Motor neuron (in vitro differentiated cells): ENCODE data around the gene SEC24C. TPM values are rescaled to one million over a fixed set of nuclear protein-coding genes. Genes with fewer than 3 reads are reported as not detected.

Experiments used
- ATAC-seq, 8 experiments: fragments of 200-7000 bp; cut with Tn5 transposase; replicated peaks in 6 of 8; 2 replicates each; pipeline ENCODE4 v1.8.0; 2021; ENCODE audit warnings: mild to moderate bottlenecking in 8 of 8, moderate library complexity in 8 of 8
- H3K27ac ChIP-seq, 2 donors: fragments of 250-450 bp; sonication (Bioruptor Pico); 2 replicates each; pipeline ENCODE4 v1.9.0; 2021; ENCODE audit warnings: antibody characterized with exemption in 2 of 2, mild to moderate bottlenecking in 2 of 2, moderate library complexity in 1 of 2
- H3K4me1 ChIP-seq, 2 donors: fragments of 250-450 bp; sonication (Bioruptor Pico); replicated peaks in 1 of 2; 2 replicates each; pipeline ENCODE4 v1.6.1; 2021; ENCODE audit warnings: antibody characterized with exemption in 2 of 2, mild to moderate bottlenecking in 2 of 2, moderate library complexity in 1 of 2
- H3K4me3 ChIP-seq, 5 donors: fragments of 250-450 bp; sonication (Bioruptor Pico); 2 replicates each; pipeline ENCODE4 v1.9.0; 2021; ENCODE audit warnings: antibody characterized with exemption in 5 of 5, mild to moderate bottlenecking in 5 of 5, moderate library complexity in 4 of 5
- WGBS, 10 experiments: fragments of 450-650 bp; shearing (Covaris generic); methylation state at CpG; one replicate each; pipeline ENCODE4 v1.0.0; 2022; 5-methylcytosine and 5-hydroxymethylcytosine counted together
- in situ Hi-C, 9 experiments: fragments of 400-800 bp; cut with MboI; loops; one replicate each; pipeline ENCODE4 v1.15.0; 2021; ENCODE audit warnings: low sequenced_read_pairs in 9 of 9, low pct_unique_long_range_greater_than_20kb in 2 of 9; ENCODE audit not compliant: unreplicated experiment in 9 of 9
- total RNA-seq, 8 experiments: library from RNA; unstranded; fragments of 300-600 nt; gene quantifications; 2 replicates each; pipeline versions ENCODE4 v1.2.3 to v1.2.4, GENCODE V29; 2022

The SEC24C gene
- total RNA-seq, 8 experiments from 2014 or later = 33.6 to 73.4 (median 58.8) TPM

DNA sequence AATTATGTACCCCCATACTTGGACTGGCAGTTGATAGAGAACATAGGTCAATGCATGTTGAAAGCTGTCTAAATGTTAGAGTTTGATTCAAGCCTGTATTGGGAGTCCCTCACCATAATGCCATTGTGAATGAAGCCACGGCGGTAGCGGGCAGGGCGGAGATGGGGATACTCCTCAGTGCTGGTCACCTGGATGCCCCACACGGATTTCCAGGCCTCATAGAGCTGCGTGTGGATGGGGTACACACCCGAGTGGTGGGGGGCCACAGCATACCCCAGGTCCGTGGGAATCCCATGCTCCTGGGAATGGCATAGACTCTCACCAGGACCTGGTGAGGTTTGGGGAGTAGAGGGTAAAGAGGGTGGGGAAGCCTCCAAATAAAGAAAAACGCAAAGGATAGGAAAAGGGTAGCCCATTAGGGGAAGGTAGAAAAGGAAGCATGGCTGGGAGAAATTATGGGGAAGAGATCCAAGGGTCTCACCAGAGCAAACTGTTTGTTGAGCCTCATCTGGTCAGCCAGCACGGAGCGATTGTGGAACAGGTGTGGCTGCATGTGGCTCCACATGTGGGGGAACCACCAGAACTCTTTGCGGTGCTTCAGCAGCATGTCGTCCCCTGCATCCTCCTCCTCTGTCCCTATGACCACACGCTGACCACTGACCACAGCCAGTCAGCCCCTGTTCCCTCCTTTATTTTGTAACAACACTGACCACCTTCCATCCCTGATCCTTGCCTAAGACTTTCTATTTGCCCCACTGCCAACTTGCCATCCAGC is 62.2 kb downstream of the SEC24C start:
- peaks cover 4% of the 10 kb centered on the region in 2 donors for H3K4me1 ChIP-seq
- ATAC-seq = no peak
- H3K27ac ChIP-seq = no peak overlapping the region
- in situ Hi-C loops = no loop called here
- WGBS, 10 experiments = 67 to 100% (median 88%) methylated on average over 1 to 12 of the region's 14 CpGs
- H3K4me3 ChIP-seq = no peak overlapping the region

DNA sequence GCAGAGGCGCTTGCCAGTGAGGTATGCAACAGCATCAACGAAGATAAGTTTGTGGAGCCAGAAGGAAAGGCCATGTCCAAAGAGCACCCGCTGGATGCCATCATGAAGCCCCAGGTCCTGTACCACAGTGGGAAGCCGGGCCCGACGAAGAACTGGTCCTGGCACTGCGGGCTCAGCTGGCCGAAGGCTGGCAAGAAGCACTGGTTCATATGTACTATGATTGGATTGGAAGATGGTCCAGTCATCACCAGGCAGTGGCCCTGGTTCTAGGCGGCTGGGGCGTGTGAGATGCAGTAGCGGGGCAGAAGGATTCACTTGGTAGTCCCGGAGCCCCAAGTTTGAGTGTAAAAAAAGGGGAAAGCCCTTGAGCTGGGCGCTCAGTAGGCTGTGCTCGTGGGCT is 63.3 kb downstream of the SEC24C start:
- Histone ChIP-seq H3K4me1 (peaks cover 4% of the 10 kb centered on the region in 2 donors), H3K27ac (no peak overlapping the region), H3K4me3 (no peak overlapping the region)
- no peak for ATAC-seq
- in situ Hi-C loops = no loop called here
- WGBS, 10 experiments = 71 to 100% (median 96%) methylated on average over 1 to 6 of the region's 14 CpGs; no CpG with 5 or more reads in 4 of the 10 experiments

DNA sequence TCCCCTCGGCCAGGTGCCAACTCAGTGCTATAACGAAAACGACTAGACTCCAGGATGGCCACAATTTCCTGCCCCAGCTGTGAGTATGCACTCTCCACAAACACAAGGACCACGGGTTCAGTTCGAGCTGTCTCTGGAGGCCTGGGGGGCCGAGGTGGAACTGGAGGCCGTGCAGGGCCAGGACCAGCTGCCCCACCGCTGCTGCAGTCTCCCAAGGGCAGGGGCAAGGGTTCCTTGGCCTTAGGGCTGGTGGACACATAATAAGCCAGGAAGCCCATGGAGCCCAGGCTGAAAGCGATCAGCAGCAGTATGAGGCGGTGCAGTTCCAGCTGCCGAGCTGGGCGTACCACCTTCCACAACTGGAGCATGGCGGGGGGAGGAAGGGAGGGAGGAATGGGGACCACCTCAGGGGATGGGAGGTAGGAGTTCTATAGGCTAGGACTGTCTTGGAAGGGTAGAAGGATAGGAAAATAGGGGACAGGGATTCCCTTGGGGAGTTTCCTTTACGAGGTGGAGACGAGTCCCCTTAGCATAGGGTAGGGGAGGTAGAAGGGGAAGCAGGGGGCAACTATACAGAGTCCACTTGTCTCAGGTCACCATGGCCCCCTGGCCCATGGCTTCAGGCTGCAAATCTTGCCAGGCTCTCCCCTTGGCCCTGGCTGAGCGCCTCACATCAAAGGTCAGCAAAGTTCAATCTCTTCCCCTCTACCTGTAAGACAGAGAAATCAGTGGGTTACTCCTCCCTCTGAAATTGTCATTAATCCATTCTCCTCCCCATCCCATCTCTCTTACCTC is 64.0 kb downstream of the SEC24C start:
- Histone ChIP-seq H3K27ac (no peak overlapping the region), H3K4me3 (no peak overlapping the region), H3K4me1 (peaks cover 4% of the 10 kb centered on the region in 2 donors)
- ATAC-seq = no peak
- 87 to 100% (median 95%) methylated on average over 1 to 8 of the region's 16 CpGs; no CpG with 5 or more reads in 6 of the 10 experiments for whole genome bisulfite sequencing, 10 experiments
- in situ Hi-C loops = no loop called here

DNA sequence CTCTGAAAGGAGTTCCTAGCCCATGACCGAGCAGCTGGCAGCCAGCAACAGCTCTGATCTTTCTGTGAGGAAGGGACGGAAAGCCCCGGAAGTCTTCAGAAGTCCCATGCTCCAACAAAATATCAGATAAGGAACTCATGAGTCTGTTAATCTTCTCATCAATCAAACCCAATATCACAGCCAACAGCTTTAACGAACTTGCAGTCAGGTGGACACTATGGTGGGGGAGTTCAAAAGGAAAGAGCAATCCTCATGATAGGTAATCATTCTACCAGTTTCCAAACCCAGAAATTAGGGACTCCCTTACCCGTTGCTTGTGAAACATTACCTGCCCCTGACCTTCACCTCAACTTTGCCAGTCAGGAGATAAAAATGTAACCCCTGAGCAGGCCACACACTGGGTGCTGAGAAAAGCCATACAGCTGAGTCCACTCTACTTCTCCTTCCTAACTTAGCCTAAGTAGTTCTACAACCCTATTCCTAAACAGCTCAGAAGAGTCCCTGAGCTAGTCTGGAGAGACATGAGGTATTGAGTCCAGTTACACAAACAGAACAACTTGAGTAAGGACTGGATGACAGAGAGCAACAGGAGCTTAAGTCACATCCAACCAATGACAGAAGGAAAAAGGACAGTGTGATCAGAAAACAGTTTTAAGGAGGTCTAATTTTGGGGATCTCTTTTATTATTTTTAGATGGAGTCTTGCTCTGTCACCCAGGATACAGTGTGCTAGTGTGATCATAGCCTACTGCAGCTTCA is 65.1 kb downstream of the SEC24C start:
- in situ Hi-C loops = no loop called here
- no peak for ATAC-seq
- no peak overlapping the region for H3K4me3 ChIP-seq
- peaks cover 4% of the 10 kb centered on the region in 2 donors for H3K4me1 ChIP-seq
- H3K27ac ChIP-seq = no peak overlapping the region
- WGBS, 10 experiments = 49 to 100% (median 69%) methylated on average over 1 to 5 of the region's 5 CpGs; no CpG with 5 or more reads in 3 of the 10 experiments

DNA sequence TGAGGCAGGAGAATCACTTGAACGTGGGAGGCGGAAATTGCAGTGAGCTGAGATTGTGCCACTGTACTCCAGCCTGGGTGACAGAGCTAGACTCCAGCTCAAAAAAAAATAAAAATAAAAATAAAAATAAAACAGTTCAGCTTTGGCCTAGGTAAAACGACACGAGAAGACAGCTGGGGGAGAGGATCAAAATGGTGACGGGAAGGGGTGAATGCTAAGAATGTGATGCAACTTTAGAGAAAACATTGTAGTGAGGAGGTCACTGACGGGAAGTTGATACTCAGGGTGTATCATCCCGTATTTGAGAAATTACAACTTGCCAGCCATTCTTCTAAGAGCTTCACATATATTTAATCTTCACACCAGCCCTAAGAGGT is 66.2 kb downstream of the SEC24C start:
- peaks cover 4% of the 10 kb centered on the region in 2 donors for H3K4me1 ChIP-seq
- in situ Hi-C loops = no loop called here
- WGBS, 10 experiments = 15 to 95% (median 82%) methylated on average over 4 to 7 of the region's 7 CpGs
- H3K4me3 ChIP-seq = peak overlapping the region; percentile 91 to 100 (median 95)
- ATAC-seq = no peak
- no peak overlapping the region for H3K27ac ChIP-seq

DNA sequence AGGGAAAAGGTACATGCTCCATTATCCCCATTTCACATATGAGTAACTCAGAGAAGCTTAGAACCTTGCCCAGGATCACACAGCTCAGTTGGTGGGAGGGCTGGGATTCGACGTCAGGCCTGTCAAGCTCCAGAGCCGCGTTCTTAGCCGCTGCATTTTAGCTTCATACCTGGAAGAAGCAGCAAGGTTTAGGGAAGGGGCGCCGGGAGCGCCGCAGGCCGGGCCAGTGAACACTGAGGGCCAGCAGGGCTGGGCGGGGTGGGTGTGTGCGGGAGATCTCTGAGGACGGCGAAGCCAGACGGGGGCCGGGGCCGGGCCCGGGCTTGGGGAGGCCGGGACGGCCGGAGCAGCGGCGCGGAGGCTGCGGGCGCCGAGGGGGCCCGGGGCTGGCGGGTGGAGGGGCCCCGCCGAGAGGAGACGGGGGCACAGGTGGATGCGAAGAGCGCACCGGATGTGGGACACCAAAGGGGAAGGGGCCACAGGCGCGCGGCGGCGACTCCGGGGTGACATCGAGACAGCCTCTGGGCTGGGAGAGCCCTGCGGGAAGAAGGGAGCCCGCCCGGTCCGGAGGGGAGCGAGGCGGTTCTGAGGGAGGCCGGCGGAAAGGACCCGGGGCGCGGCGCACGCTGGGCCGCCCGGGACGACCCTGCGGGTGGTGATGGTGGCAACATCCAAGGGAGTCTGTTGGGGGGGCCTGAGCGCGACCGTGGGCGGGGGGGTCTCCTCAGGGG is 66.7 kb downstream of the SEC24C start:
- peak overlapping the region; percentile 91 to 100 (median 95) for H3K4me3 ChIP-seq
- peak; percentile 0 to 56 (median 38) for ATAC-seq
- WGBS, 10 experiments = 17% methylated on average over 2 of the region's 63 CpGs; no CpG with 5 or more reads in 9 of the 10 experiments
- H3K4me1 ChIP-seq = peaks cover 4% of the 10 kb centered on the region in 2 donors
- in situ Hi-C loops = no loop called here
- H3K27ac ChIP-seq = peak overlapping the region; percentile 87 to 91

DNA sequence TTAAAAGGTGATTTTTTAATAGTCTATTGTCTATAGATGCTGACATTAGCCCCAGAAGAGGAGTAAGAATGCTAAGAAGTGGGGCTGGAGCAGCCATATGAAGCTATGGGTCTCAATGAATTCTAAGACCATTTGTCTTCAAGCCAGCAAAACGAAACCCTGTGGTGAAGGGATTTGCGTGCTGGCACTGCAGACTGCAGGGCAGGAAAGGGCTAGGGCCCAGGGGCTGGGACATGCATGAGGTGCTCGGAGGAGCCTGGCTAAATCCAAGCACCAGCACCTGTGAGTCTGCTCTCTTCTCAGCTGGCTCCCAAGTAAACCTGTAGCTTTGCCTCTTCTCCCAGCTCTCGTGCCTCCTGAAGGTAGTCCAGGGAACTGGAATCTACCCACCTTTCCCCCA is 68.5 kb downstream of the SEC24C start:
- Histone ChIP-seq H3K4me3 (no peak overlapping the region), H3K27ac (no peak overlapping the region), H3K4me1 (peaks cover 4% of the 10 kb centered on the region in 2 donors)
- 61 to 100% (median 88%) methylated on average over 1 to 3 of the region's 4 CpGs; no CpG with 5 or more reads in 4 of the 10 experiments for WGBS, 10 experiments
- in situ Hi-C loops = no loop called here
- no peak for ATAC-seq

DNA sequence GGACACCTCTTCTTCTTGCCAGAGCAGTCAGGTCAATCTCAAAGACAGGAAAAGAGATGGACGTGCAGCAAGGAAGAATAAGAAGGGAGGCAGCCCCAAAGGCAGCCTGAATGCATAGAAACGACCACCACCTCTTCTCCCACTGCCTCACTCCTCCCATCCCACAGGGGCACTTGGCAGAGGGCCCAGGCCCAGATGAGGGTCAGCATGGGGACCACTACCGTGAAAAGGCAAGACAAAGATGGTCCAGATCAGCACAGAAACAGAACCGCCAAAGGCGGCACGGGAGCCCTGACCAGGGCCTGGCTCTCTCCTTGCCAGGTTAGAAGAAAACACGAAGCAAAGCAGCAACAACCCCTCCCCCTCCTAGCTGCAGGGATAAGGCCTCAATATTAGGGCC is 69.2 kb downstream of the SEC24C start:
- Histone ChIP-seq H3K4me1 (peaks cover 4% of the 10 kb centered on the region in 2 donors), H3K27ac (no peak overlapping the region), H3K4me3 (no peak overlapping the region)
- WGBS, 10 experiments = 0 to 88% (median 65%) methylated on average over 1 to 4 of the region's 7 CpGs; no CpG with 5 or more reads in 4 of the 10 experiments
- in situ Hi-C loops = no loop called here
- ATAC-seq = no peak

DNA sequence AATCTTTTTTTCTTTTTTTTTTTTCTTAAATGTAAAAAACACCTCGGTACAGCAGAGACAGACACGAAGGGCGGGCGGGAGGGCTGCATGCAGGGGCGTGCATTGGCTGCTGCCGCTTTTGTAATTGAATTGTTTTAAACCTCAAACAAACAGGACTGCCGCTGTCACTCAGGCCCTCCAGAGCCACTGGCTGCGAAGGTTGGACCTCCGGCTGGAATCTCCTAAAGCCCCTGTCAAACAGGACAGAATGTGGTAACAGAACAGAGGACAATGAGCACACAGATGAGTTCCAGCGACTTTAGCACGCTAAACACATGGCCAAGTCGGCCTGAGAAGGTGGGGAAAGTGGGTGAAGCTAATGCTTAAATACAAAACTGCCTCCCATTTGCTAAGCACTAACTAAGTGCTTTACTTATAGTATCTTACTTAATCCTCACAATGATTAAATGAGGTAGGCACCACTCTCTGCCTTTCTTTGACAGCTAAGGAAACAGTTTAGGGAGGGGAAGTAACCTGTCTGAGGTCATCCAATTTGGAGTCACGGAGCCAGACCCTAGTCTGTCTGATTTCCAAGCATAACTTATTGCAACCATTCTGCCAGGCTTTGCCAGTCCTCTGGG is 70.2 kb downstream of the SEC24C start:
- WGBS, 10 experiments = 72 to 94% (median 80%) methylated on average over 1 to 11 of the region's 13 CpGs; no CpG with 5 or more reads in 3 of the 10 experiments
- H3K4me1 ChIP-seq = peaks cover 4% of the 10 kb centered on the region in 2 donors
- no peak overlapping the region for H3K27ac ChIP-seq
- ATAC-seq = no peak
- in situ Hi-C loops = no loop called here
- H3K4me3 ChIP-seq = no peak overlapping the region

DNA sequence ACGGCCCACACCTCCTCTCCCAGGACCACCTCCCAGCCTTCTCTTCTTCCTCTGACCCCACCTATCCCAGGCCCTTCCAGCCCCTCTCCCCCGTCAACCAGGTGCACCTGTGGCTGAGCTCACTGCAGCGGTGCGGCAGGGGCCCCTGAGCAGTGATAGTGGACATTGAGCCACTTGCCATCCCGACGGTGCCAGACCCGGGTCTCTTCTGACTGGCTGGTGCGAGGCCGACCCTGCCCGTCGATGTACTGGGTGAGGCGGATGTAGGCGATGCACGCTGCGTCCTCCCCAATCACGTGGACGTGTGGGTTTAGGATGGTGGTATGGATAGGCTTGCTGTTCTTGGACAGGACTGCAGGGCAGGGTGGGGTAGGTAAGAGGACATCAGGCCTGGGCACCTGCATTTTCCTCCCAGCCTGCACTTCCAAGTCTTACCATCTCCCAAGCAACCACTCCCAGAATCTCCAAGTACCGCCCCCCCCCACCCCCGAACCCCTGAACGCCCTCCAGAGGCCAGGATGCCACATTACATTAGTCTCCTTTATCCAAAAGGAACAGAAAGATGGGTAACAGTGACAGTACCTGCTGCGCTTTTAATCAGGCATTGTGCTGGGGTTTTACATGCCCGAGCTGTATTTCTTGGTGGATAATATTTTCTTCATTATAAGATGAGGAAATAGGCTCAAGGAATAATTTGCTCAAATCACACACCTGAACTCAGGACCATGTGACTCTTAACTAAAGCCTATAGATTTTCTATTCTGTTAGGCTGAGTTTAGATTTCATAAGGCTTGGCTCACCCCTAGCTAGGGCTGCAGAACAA is 70.9 kb downstream of the SEC24C start:
- in situ Hi-C loops = no loop called here
- Histone ChIP-seq H3K4me3 (no peak overlapping the region), H3K4me1 (peaks cover 4% of the 10 kb centered on the region in 2 donors), H3K27ac (no peak overlapping the region)
- ATAC-seq = no peak
- WGBS, 10 experiments = 50 to 100% (median 82%) methylated on average over 1 to 10 of the region's 22 CpGs; no CpG with 5 or more reads in 4 of the 10 experiments

DNA sequence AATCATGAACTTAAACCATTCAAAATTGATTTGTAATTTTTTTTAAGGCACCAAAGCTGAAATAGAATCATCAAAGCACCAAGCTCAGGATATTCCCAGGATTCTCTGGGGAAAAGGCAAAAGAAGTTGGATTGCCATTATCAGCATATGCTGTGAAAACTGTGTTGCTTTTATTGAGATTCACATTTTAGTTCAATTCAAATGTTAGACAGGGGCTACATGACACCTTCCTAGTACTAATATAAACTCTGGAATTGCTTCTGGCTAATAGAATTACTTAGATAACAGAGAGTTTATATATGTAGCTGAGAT is 71.5 kb downstream of the SEC24C start:
- Histone ChIP-seq H3K27ac (no peak overlapping the region), H3K4me1 (no peaks in the 10 kb centered on the region), H3K4me3 (no peak overlapping the region)
- in situ Hi-C loops = no loop called here
- ATAC-seq = no peak
